SK-N-SH (cell line): Measurements from ENCODE around the gene SLC26A8.

Experiments
- CHD2 ChIP-seq: fragments of 150-350 bp; IDR thresholded peaks from 2 replicates; pipeline ENCODE4 v1.6.1; 2018; ENCODE audit warnings: low read length; ENCODE audit not compliant: partially characterized antibody
- CTCF ChIP-seq: fragments of 200-600 bp; sonication (generic); IDR thresholded peaks from 2 replicates; pipeline ENCODE4 v1.6.1; 2017; ENCODE audit warnings: antibody characterized with exemption, mild to moderate bottlenecking, moderate library complexity
- EZH2phosphoT487 ChIP-seq: fragments of 200-600 bp; sonication (generic); IDR thresholded peaks from 2 replicates; pipeline ENCODE4 v1.6.1; 2017; ENCODE audit warnings: low read depth, mixed run types, mild to moderate bottlenecking, antibody characterized with exemption, moderate library complexity, borderline replicate concordance
- FOXM1 ChIP-seq: IDR thresholded peaks from 2 replicates; pipeline ENCODE4 v1.4.0; 2012; ENCODE audit warnings: low read depth, mild to moderate bottlenecking
- GABPA ChIP-seq: IDR thresholded peaks from 2 replicates; pipeline ENCODE4 v1.4.0; 2012; ENCODE audit warnings: low read depth, mild to moderate bottlenecking
- MXI1 ChIP-seq: IDR thresholded peaks from 2 replicates; pipeline ENCODE4 v1.6.1; 2012; ENCODE audit warnings: mild to moderate bottlenecking, low read depth, low read length, improper control_type of control experiment
- NRF1 ChIP-seq: IDR thresholded peaks from 2 replicates; pipeline ENCODE4 v1.6.1; 2012; ENCODE audit warnings: low read depth, mild to moderate bottlenecking, low read length
- PBX3 ChIP-seq: IDR thresholded peaks from 2 replicates; pipeline ENCODE4; 2012
- POLR2AphosphoS5 ChIP-seq: IDR thresholded peaks from 2 replicates; pipeline ENCODE4 v1.6.1; 2012; ENCODE audit warnings: low read depth, low read length
- RAD21 ChIP-seq: IDR thresholded peaks from 2 replicates; pipeline ENCODE4 v1.6.1; 2012; ENCODE audit warnings: mild to moderate bottlenecking, low read length
- RXRA ChIP-seq: IDR thresholded peaks from 2 replicates; pipeline ENCODE4 v1.4.0; 2012; ENCODE audit warnings: low read depth, mild to moderate bottlenecking, borderline replicate concordance
- USF1 ChIP-seq: IDR thresholded peaks from 2 replicates; pipeline ENCODE4 v1.4.0; 2012; ENCODE audit warnings: low read depth, borderline replicate concordance
- YY1 ChIP-seq: IDR thresholded peaks from 2 replicates; pipeline ENCODE4 v1.4.0; 2012; ENCODE audit warnings: low read depth, mild to moderate bottlenecking

DNA sequence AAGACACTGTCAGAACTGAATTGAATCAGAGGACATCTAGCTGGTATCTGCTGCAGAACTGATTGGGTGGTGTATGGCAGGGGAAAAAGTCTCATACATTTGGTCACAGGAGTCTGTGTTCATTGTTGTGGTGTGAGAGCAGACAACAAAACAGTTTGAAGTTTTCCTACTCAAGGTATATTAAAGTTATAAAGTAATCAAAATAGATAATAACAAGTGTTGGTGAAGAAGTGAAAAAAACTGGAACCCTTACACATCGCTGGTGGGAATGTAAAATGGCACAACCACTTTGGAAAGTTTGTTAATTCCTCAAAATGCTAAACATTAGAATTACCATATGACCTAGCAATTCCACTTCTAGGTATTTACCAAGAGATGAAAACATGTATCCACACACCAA, 128.2 kb downstream of the SLC26A8 start:
- TF ChIP-seq FOXM1 (no peak), CTCF (no peak), GABPA (no peak), RAD21 (no peak), NRF1 (no peak), CHD2 (no peak), USF1 (no peak), EZH2phosphoT487 (no peak), POLR2AphosphoS5 (no peak), MXI1 (no peak), RXRA (no peak), PBX3 (no peak), YY1 (no peak)
